GM19240 (cell line): ENCODE results near the gene DNMT3L.
A peak's percentile ranks its signal among the peaks of the same experiment; 100 is the strongest.

Source experiments
- DNase-seq: peaks from one replicate; pipeline ENCODE4 v3.0.0; 2011; ENCODE audit warnings: low spot score; ENCODE audit not compliant: insufficient read length

The DNMT3L gene

DNA sequence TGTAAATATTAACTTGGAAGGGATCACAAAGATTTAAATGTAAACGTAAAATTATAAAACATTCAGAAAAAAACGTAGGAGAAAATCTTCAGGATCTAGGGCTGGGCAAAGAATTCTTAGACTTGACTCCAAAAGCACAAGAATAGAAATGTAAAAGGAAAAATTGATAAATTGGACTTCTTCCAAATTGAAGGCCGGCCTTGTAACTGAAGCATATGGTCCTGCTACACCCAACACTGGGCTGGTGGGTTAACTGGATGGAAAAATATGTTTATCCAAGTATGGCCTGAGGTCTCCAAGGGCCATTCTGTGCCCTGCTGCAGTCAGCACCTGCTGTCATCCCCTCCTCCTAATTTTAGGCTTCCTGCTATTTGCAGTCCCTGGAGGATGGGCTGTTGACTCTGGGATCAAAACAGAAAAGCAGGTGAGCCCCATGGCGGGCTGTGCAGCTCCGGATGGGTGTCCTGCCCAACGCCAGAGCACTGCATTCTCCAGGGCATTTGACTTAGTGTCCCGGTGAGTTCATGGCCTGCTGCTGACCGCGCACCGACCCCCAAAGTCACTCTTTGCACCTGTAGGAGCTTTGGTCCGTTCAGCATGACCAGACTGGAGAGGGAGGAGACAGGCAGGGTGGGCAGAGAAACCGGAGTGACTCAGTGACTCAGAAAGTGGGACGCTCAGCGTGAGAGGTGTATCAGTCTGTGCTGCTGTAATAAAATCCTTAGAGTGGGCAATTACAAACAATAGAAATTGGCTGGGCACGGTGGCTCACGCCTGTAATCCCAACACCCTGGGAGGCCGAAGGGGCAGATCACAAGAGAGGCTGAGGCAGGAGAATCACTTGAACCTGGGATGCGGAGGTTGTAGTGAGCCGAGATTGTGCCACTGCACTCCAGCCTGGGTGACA, 17.9 kb upstream of the DNMT3L start:
- no peak for DNase-seq

DNA sequence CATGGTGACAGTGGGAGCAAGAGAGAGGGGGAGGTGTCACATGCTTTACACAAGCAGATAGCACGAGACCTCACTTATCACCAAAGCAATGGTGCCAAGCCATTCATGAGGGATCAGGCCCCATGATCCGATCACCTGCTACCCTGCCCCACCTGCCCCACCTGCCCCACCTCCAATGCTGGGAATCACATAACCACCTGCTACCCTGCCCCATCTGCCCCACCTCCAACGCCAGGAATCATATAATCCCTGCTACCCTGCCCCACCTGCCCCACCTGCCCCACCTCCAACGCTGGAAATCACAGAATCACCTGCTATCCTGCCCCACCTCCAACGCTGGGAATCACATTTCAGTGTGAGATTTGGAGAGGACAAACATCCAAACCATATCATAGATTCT, 13.3 kb upstream of the DNMT3L start:
- DNase-seq, result no peak

DNA sequence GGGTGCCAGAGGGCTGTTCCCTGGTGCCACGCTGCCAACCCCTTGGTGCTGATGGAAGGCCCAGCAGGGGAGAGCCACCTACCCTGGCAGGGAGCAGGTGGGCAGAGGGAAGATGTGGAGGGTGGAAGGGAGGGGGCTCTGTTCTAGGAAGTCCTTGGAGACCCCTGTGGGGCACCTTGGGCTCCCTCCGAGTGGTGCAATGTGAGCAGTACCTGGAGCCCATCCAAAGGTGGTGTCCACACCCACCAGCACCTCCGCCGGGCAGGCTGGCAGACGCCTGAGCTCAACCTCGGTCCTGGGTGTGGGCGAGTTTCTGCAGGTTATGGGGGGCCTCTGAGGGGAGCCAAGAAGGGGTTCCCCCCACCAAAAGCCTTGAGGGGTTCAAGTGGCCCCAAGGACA, 11.3 kb upstream of the DNMT3L start:
- DNase-seq, result no peak

DNA sequence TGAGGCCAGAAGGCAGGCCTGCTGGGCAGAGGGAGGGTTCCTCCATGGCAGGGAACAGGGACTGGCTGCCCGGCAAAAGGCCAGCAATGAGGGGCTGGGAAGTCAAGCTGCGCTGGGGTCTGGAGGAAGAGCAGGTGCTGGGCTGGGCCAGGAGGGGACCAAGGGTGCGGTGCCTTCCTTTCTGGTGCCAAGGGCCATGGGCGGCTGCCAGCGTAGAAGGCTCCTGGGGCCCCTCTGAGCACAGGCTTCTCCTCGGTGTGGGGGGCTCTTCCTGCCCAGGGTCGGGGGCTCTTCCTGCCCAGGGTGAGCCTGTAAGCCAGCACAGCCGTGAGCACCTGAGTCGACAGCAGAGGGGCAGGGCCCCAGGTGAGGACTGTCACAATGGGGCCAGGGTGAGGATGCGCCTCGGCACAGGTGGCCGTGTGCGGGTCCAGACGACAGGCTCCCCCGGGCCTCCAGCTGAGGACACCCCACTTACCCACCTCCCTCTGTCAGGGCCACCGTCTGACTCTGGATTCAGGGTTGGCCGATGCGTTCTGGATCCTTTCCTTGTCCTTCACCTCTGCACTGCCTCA, 10.7 kb upstream of the DNMT3L start:
- DNase-seq, result no peak

DNA sequence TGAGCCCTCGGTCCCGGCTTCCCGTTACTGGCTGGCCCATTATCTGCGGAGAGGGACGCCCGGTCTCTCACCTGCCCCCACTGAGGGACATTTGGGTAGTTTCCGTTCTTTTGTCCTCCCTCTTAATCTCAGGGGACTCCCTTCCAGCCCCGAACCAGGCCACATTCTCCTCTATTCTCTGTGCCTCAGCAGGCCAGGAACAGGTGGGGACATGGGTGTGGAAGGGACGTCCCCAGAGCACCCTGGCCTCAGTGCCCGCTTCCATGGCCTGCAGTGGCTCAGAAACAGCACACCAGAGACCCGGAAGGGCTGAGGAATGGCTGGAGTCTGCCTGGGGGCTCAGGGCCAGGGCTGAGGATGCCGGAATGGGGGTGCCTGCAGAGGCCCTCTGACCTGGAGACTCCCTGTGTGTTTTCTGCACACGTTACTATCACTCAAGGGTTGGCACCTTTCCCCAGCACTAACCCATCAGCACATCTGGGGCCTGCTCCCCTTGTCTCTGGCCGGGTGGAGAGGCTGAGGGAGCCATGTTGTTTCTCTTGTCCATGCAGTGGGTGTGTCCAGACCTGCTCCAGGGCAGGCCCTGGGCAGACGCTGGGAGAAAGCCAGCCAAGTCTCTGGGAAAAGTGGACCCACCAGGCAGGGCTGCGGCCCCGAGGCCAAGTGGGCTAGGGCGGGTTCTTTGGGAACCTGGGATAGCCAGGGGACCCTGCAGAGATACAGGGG, 10.0 kb upstream of the DNMT3L start:
- no peak for DNase-seq

DNA sequence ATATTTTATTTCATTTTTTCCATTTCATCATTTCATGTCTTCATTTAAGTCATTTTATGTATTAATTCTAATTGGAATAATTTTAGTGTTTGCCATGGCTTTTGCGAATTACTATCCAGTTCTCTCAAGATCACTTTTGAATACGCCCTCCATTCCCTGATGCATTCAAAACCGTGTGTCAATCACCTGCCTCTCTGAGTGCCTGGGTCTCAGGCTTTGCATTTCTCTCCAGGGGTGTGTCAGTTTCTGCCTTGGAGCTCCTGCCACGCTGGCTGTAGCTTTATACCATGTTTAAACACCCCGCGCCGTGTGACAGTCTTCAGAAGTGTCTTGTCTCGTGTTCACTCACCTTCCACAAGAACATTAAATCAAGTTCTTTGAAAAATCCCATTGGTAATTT, 7.4 kb upstream of the DNMT3L start:
- DNase-seq, result no peak

DNA sequence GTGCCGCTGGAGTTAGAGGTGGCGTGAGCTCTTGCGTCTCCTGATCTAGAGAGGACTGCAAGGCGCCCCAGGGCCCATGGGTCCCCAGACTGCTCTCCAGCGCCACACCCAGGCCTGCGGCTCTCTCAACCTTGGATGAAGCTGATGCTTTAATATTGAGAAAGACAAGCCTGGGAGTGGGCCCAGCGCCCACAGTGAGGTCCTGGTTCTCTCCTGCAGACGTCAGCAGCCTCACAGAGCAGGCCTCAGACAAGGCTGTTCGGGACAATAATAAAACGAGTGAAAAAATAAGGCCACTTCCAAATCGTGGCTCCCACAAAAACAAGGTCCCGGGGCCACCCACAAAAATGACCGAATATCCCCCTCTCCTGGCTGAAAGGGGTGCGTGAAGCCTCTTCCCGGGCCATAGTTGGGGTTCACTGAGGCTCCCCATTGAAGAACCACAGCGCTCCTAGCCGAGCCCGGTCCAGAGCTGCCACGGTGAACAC, 6.0 kb upstream of the DNMT3L start:
- DNase-seq, result no peak

DNA sequence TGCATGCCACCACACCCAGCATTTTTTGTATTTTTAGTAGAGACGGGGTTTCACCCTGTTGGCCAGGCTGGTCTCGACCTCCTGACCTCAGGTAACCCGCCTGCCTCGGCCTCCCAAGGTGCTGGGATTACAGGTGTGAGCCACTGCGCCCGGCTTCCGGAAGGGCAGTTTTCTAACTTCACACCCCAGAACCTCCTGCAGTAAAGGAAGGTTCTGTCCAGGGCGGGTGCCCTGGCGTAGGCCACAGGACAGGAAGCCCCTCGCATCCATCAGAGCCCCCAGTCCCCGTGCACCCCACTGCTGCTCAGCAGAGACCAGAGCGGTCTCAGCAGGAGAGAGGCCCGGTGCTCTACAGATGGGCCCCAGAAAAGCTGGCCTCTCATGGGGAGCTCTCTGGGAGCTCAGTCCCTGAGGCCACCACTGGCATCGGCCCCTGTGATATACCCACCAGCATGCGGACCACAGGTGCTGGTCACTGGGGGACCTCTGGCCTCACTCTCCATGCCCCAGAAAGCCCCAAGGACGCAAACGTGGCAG, 4.1 kb upstream of the DNMT3L start:
- no peak for DNase-seq

DNA sequence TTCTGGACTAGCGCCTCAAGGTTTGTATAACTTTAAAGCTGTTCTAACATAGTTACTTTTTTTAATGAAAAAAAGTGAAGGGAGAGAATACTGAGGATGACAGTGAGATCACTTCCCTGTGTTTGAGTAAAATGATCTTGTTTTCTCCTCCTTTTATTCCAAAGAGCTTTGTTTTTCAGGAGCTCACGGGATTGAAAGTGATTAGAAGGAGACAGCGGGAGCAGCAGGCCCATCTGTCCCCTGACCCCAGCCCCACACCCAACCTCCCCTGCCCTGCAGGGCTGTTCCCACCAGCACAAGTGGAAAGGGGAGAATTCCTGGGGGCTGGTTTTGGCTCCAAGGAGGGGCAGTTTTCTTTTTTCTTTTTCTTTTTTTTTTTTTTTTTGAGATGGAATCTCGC, 2.1 kb upstream of the DNMT3L start:
- DNase-seq, result no peak

DNA sequence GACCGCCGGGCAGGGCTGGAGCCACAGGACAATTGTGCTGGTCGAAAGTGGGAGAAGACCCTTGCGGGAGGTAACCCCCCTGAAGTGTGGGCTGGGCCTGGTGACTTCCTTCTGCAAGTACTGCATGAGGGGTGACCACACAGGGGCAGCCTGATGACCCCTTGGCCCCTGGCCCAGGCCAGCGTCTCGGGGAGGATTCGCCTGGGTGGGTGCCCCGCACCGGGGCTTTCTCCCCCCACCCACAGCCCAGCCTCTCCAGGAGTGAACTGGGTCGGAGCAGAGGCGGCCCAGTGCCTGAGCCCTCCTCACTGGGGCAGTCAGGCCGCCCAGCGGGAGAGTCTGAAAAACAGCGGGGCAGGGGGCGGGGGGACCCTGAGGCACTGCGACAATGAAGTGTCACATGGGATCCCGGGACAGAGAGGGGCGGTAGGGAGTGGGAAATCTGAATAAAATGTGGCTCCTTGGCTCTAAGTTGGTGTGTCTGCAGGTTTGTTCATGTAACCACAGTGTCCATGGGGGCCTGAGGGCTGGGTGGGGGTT, 1.6 kb upstream of the DNMT3L start:
- DNase-seq, result no peak

DNA sequence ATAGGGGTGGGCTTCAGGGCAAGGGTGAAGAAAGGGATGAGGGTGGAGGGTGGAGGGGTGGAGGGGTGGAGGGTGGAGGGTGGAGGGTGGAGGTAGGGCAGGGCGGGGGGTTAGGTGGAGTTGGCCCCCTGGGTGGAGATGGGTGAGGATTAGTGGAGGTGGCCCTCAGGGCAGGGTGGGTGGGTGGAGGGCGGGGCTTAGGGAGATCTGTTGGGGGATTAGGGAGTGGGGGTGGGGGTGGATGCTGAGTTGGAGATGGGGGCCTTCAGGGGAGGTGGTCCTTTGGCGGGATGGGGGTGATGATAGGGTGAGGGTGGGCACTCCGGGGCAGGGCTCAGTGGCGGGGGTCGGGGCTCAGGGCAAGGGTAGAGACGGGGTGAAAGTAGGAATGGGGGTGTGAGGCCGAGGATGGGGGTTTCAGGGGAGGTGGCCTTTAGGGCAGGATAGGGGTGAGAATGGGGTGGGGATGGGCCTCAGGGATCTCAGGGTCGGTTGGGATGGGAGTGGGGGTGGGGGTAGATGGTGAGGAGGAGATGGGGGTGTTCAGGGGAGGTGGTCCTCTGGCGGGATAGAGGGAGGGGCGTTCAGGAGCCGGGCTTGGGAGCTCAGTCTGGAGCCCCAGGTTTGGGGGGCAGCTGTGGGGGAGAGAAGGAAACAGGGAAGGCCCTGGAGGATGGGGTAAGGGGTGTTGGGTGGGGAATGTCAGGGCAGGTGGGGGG, 800 bp upstream of the DNMT3L start:
- no peak for DNase-seq

DNA sequence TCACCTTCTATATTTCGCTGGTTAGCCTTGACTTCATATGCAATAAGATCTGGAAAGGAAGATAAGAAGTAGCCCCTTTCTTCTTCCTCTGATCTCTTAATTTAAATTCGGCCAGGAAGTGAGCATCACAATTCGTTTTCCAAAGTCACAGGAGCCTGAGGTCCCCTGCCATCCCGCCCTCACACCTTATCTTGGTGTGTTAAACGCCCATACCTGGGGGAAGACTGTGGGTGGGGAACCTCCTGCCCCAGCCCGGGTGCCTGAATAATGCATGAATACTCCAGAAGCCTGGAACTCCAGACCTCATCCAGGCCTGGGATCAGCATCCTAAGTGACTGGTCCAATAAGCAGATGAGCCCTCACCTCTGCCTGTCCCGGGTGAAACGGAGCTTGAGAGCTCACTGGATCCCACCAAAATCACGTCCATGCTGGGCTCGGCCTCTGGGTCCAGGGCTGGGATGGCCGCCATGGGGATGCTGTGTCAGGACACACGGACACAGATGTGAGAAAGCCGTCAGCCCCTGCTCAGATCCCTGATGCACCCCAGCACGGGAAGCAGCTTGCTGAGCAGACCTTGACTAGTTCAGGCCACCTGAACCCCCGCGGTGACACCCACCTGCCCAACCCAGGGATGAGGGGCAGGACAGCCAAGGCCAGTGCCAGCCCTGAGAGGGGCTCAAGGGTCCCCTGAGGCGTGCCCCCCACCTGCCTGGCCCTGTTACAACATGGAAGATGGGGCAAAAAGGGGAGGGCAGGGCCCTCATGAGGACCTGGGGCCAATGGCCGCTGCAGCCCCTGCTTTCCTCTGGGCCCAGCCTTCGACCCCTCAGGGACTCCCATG, 686 bp downstream of the DNMT3L start:
- DNase-seq, result no peak

DNA sequence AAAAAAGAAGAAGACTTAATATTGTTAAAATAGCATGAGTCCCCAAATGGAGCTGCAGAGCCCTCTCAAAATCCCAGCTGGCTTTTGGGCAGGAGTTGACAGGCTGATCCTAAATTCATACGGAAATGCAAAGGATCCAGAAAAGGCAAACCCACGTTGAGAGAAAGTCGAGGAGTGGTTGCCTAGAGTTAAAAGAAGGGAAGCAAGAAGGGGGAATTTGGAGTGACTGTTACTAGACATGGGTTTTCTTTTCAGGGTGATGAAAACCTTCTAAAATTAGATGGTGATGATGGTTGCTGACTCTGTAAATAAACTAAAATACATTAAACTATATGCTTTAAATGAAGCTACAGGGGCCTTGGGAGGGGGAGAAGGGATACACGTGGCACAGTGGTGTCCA, 1.6 kb downstream of the DNMT3L start:
- DNase-seq, result no peak

DNA sequence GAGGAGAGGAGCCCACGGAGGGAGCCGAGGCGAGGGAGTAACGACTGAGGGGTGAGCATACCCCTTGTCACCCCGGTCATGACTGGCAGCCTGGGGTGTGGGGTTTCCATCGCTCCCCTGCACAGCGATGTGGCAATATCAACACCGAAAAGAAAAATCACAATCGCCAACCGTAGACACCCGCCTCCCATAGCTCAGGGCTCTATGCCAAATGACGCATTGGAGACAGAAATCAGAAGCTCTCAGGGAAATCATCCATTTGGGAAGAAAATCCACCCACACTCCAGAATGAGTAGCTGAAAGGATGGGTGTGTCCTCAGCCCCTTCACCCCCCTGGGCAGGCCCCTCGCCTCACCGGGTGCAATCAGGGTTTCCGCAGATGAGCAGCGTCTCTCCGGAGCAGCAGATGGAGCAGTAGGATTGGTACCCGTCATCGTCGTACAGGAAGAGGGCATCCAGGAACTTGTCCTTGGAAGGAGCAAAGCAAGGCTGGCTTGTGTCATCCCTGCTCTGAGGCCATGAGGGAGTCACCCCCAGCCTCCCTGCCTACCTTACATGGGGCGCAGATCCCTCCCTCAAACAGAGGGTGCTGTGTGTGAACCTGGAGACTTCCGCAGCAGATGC, 2.5 kb downstream of the DNMT3L start:
- DNase-seq, result no peak

DNA sequence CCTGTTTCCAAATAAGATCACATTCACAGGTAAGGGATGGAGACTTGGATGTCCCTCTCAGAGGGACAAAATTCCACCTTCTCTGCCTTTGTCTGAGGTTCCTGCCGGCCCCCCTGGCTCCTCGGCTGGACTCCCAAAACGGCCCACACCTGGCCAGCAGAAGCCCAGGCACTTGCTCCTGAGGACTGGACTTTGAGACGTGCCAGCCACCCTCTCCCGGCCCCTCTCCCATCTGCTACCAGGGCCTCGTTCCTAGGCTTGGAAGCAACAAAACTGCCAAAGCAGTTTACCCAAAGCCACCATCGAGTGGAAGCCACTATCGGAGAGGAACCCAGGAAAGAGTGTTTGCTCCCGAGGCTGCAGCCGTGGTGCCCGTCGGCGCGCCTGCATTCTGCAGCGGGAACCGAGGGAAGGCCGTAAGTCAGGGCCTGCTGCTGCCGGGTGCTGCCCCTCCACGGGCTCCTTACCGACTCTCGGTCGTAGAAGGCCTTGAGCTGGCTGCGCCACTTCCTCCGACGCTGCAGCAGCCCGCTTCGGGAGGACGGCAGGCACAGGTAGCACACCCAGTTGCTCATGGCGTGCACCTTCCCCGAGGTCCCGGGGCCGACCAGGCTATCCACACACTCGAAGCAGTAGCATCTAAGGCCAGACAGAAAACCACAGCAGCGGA, 3.5 kb downstream of the DNMT3L start:
- DNase-seq, result no peak

DNA sequence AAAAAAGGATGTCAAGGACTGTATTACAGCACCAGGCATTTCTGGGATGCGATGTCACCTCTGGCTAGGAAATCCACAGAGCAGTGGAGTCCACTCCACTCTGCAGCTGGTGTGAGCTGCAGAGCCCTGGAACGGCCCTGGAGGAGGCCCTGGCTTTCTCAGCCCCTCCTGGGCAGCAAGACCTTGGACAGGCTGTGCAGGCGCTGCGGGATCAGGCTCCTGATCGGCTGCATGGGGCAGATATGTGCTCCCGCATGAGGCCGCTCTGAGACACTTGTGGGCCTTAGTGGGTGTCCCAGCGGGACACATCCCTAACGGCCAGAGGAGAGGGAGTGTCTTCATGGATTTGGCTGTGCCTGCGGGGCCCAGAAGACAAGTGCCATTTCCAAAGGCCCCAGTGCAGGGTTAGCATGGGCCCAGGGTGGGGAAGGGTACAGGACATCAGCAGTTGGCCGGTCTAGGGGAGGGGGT, 6.2 kb downstream of the DNMT3L start:
- peak; percentile 0 for DNase-seq

DNA sequence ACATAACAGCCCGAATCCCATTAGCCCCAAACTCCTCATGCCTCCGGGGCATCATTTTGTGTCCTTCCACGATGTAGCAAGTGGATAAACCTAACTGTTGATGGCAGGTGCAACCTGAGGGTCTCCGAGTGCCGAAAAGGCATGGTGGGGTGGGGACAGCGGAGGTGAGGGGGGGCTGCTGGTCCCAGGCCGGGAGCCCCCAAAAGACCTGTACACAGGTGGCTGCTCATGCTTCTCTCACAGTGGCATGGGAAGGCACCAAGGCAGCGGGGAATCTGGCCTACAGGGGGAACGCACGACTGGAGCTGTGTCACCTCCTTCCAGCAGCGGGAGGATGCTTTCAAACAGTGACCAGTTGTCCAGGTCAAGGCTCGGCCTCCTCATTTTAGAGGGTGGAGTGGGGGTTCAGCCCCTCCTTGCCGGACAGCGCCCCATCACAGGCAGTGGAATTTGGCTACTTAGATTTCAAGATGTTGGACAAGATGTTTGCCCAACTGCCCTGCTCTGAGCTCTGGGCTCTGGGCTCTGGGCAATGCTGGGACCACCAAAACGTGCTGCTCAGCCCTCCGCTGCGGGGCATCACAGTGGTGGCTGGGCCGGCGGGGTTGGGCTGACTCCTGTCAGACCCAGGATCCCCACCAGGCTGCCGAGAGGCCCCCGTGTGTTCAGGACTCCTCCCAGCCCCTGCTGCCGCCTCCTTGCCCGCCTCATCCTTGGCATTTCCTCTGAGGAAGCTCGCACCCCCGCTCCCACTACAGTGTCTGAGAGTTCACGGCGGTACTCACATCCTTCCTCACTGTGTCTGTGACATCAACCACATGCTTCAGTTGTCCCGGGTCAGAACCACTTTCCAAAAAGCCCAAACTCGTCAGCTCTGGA, 7.6 kb downstream of the DNMT3L start:
- DNase-seq, result peak; percentile 2
